Upper lobe of left lung (tissue), 4 donors: Measurements from ENCODE around the gene BTN3A1.

Source experiments
- EP300 ChIP-seq, 4 donors: sonication (generic); formaldehyde crosslinking; IDR thresholded peaks; one replicate each; pipeline ENCODE4 v1.5.1; 2017; ENCODE audit warnings: antibody characterized with exemption in 4 of 4, control low read depth in 2 of 4
- POLR2AphosphoS5 ChIP-seq, 2 donors: sonication (generic); formaldehyde crosslinking; IDR thresholded peaks; one replicate each; pipeline ENCODE4 v1.5.1; 2017; ENCODE audit warnings: antibody characterized with exemption in 2 of 2
- TF ChIP-seq, protein P1 (sequence below), 6 experiments: fragments of 450-650 bp in 4 of 6; fragments of 200-600 bp in 2 of 6; sonication (generic) in 2 of 6; IDR thresholded peaks; one replicate each; pipeline ENCODE4 v1.5.1; 2016 to 2019; ENCODE audit warnings: antibody characterized with exemption in 6 of 6

DNA sequence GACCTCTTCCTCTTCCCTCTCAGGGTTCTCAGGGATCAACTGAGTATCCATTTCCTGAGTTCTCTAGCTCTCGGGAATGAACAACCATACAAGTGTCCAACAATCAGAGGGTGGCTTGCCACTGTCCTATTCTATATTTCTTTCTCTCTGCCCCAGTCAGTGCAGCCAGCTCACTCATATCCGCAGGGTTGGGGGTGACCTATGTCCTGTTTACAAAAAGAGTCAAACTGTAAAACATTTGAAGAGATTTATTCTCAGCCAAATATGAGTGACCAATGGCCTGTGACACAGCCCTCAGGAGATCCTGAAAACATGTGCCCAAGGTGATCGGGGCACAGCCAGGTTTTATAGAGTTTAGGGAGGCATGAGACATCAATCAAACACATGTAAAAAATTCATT lies 47.9 kb upstream of the BTN3A1 start:
- TF ChIP-seq, protein P1, sequence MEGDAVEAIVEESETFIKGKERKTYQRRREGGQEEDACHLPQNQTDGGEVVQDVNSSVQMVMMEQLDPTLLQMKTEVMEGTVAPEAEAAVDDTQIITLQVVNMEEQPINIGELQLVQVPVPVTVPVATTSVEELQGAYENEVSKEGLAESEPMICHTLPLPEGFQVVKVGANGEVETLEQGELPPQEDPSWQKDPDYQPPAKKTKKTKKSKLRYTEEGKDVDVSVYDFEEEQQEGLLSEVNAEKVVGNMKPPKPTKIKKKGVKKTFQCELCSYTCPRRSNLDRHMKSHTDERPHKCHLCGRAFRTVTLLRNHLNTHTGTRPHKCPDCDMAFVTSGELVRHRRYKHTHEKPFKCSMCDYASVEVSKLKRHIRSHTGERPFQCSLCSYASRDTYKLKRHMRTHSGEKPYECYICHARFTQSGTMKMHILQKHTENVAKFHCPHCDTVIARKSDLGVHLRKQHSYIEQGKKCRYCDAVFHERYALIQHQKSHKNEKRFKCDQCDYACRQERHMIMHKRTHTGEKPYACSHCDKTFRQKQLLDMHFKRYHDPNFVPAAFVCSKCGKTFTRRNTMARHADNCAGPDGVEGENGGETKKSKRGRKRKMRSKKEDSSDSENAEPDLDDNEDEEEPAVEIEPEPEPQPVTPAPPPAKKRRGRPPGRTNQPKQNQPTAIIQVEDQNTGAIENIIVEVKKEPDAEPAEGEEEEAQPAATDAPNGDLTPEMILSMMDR (IDR thresholded peaks at IDR 0.05) = no peak
- no peak for TF ChIP-seq POLR2AphosphoS5 (IDR thresholded peaks at IDR 0.05)
- TF ChIP-seq EP300 (IDR thresholded peaks at IDR 0.05) = no peak
